Measurements from ENCODE around the gene NPFF.

The NPFF gene

GRCh38 chr12:53530061-53530460 is 22.8 kb upstream of the NPFF start:
- TF ChIP-seq ZNF274 (IDR thresholded peaks at IDR 0.05; ENCODE audit: low read depth, low read length): no peak
- H3K4me3 ChIP-seq (ENCODE audit: low read length): no peak overlapping the region

- no peak overlapping the region for H3K4me3 ChIP-seq (ENCODE audit: low read length)
- no peak for TF ChIP-seq ZNF274 (IDR thresholded peaks at IDR 0.05; ENCODE audit: low read depth, low read length)
Observed at GRCh38 chr12:53524476-53524875, 17.2 kb upstream of the NPFF start.

GRCh38 chr12:53523131-53523530 is 15.8 kb upstream of the NPFF start:
- H3K4me3 ChIP-seq (ENCODE audit: low read length): no peak overlapping the region
- TF ChIP-seq ZNF274 (IDR thresholded peaks at IDR 0.05; ENCODE audit: low read depth, low read length): no peak

GRCh38 chr12:53518381-53518780 is 11.1 kb upstream of the NPFF start:
- TF ChIP-seq ZNF274 (IDR thresholded peaks at IDR 0.05; ENCODE audit: low read depth, low read length): no peak

GRCh38 chr12:53516758-53517455 is 9.6 kb upstream of the NPFF start:
- no peak overlapping the region for H3K4me3 ChIP-seq (ENCODE audit: low read length)
- no peak for TF ChIP-seq ZNF274 (IDR thresholded peaks at IDR 0.05; ENCODE audit: low read depth, low read length)

More at GRCh38 chr12:53518381-53518780, 11.1 kb upstream of the NPFF start:
- H3K4me3 ChIP-seq (ENCODE audit: low read length): no peak overlapping the region

- no peak overlapping the region for H3K4me3 ChIP-seq (ENCODE audit: low read length)
- TF ChIP-seq ZNF274 (IDR thresholded peaks at IDR 0.05; ENCODE audit: low read depth, low read length): no peak
Observed at GRCh38 chr12:53515291-53515680, 8.0 kb upstream of the NPFF start.

GRCh38 chr12:53514628-53515290 is 7.5 kb upstream of the NPFF start:
- no peak for TF ChIP-seq ZNF274 (IDR thresholded peaks at IDR 0.05; ENCODE audit: low read depth, low read length)
- H3K4me3 ChIP-seq (ENCODE audit: low read length): no peak overlapping the region

GRCh38 chr12:53513712-53514410 is 6.6 kb upstream of the NPFF start:
- no peak for TF ChIP-seq ZNF274 (IDR thresholded peaks at IDR 0.05; ENCODE audit: low read depth, low read length)

GRCh38 chr12:53510181-53510812 is 3.0 kb upstream of the NPFF start:
- no peak overlapping the region for H3K4me3 ChIP-seq (ENCODE audit: low read length)
- TF ChIP-seq ZNF274 (IDR thresholded peaks at IDR 0.05; ENCODE audit: low read depth, low read length): no peak

More at GRCh38 chr12:53513712-53514410, 6.6 kb upstream of the NPFF start:
- no peak overlapping the region for H3K4me3 ChIP-seq (ENCODE audit: low read length)

GRCh38 chr12:53508534-53509170 is 1.4 kb upstream of the NPFF start:
- TF ChIP-seq ZNF274 (IDR thresholded peaks at IDR 0.05; ENCODE audit: low read depth, low read length): no peak
- no peak overlapping the region for H3K4me3 ChIP-seq (ENCODE audit: low read length)

GRCh38 chr12:53507603-53507885 is 260 bp upstream of the NPFF start:
- TF ChIP-seq ZNF274 (IDR thresholded peaks at IDR 0.05; ENCODE audit: low read depth, low read length): no peak
- H3K4me3 ChIP-seq (ENCODE audit: low read length): no peak overlapping the region

- no peak overlapping the region for H3K4me3 ChIP-seq (ENCODE audit: low read length)
- TF ChIP-seq ZNF274 (IDR thresholded peaks at IDR 0.05; ENCODE audit: low read depth, low read length): no peak
Observed at GRCh38 chr12:53506450-53506785, 866 bp downstream of the NPFF start.

GRCh38 chr12:53505555-53506449 is 1.5 kb downstream of the NPFF start:
- TF ChIP-seq ZNF274 (IDR thresholded peaks at IDR 0.05; ENCODE audit: low read depth, low read length): no peak
- no peak overlapping the region for H3K4me3 ChIP-seq (ENCODE audit: low read length)

All from GM08714 (cell line).